HepG2 (cell line): ENCODE results near the gene MYCBP2. TPM values are rescaled to one million over a fixed set of nuclear protein-coding genes. Genes with fewer than 3 reads are reported as not detected.

Source experiments
- CHD2 ChIP-seq: IDR thresholded peaks from 2 replicates; pipeline ENCODE4 v1.6.1; 2011; ENCODE audit warnings: low read depth, low read length, improper control_type of control experiment
- CREB1 ChIP-seq, 2 experiments: fragments of 450-650 bp in 1 of 2; IDR thresholded peaks; 2 replicates each; pipeline ENCODE4 v1.6.1; 2016 to 2017; ENCODE audit warnings: control low read depth in 1 of 2, mild to moderate bottlenecking in 1 of 2, missing compliant biosample characterization in 1 of 2, missing genetic modification characterization in 1 of 2
- DMTF1 ChIP-seq: sonication (generic); formaldehyde crosslinking; IDR thresholded peaks from 2 replicates; pipeline ENCODE4 v1.4.0; 2020; ENCODE audit warnings: mild to moderate bottlenecking, missing genetic modification reagents
- EHMT2 ChIP-seq: fragments of 200-600 bp; sonication (generic); IDR thresholded peaks from 2 replicates; pipeline ENCODE4 v1.7.0; 2017; ENCODE audit warnings: antibody characterized with exemption, low read depth, low read length, borderline replicate concordance
- FOXP4 ChIP-seq: sonication (generic); formaldehyde crosslinking; IDR thresholded peaks from 2 replicates; pipeline ENCODE4 v1.4.0; 2020; ENCODE audit warnings: missing genetic modification reagents
- GPBP1L1 ChIP-seq: sonication (generic); formaldehyde crosslinking; IDR thresholded peaks from 2 replicates; pipeline ENCODE4 v1.5.0; 2020; ENCODE audit warnings: mild to moderate bottlenecking, missing genetic modification reagents
- KDM6A ChIP-seq: IDR thresholded peaks from 2 replicates; pipeline ENCODE4 v1.6.1; 2016; ENCODE audit warnings: low read depth
- NFIC ChIP-seq: IDR thresholded peaks from 2 replicates; pipeline ENCODE4 v1.6.1; 2012; ENCODE audit warnings: mild to moderate bottlenecking, low read length, inconsistent platforms
- RARG ChIP-seq: sonication (generic); formaldehyde crosslinking; IDR thresholded peaks from 2 replicates; pipeline ENCODE4 v1.4.0; 2020; ENCODE audit warnings: low read depth, mild to moderate bottlenecking, missing genetic modification reagents
- RELA ChIP-seq: sonication (generic); formaldehyde crosslinking; IDR thresholded peaks from 2 replicates; pipeline ENCODE4 v1.4.0; 2020; ENCODE audit warnings: missing genetic modification reagents
- SETDB1 ChIP-seq: sonication (generic); formaldehyde crosslinking; IDR thresholded peaks from 2 replicates; pipeline ENCODE4 v1.5.1; 2020; ENCODE audit warnings: missing genetic modification reagents, mild to moderate bottlenecking, borderline replicate concordance
- SMARCC2 ChIP-seq: fragments of 450-650 bp; IDR thresholded peaks from 2 replicates; pipeline ENCODE4 v1.6.1; 2017; ENCODE audit warnings: antibody characterized with exemption, mild to moderate bottlenecking
- SRF ChIP-seq: IDR thresholded peaks from 2 replicates; pipeline ENCODE4 v1.6.1; 2011; ENCODE audit warnings: mild to moderate bottlenecking, low read depth, low read length, moderate library complexity
- TAF1 ChIP-seq: sonication (generic); formaldehyde crosslinking; IDR thresholded peaks from 2 replicates; pipeline ENCODE4 v1.4.0; 2020; ENCODE audit warnings: missing genetic modification reagents
- TCF7L2 ChIP-seq: IDR thresholded peaks from 2 replicates; pipeline ENCODE4 v1.6.1; 2011; ENCODE audit warnings: mild to moderate bottlenecking, low read depth, low read length, moderate library complexity
- ZBTB42 ChIP-seq: sonication (generic); formaldehyde crosslinking; IDR thresholded peaks from 2 replicates; pipeline ENCODE4 v1.5.0; 2020; ENCODE audit warnings: mild to moderate bottlenecking, missing genetic modification reagents
- ZFP1 ChIP-seq: IDR thresholded peaks from 2 replicates; pipeline ENCODE4 v1.6.1; 2016
- ZFP62 ChIP-seq: sonication (generic); formaldehyde crosslinking; IDR thresholded peaks from 2 replicates; pipeline ENCODE4 v1.4.0; 2020; ENCODE audit warnings: missing genetic modification reagents
- ZMYM4 ChIP-seq: sonication (generic); formaldehyde crosslinking; IDR thresholded peaks from 2 replicates; pipeline ENCODE4 v1.8.1; 2023; ENCODE audit warnings: mild to moderate bottlenecking, missing genetic modification reagents
- ZNF124 ChIP-seq: sonication (generic); formaldehyde crosslinking; IDR thresholded peaks from 2 replicates; pipeline ENCODE4 v1.4.0; 2020; ENCODE audit warnings: missing genetic modification reagents
- ZNF143 ChIP-seq: sonication (generic); formaldehyde crosslinking; IDR thresholded peaks from 2 replicates; pipeline ENCODE4 v1.4.0; 2020; ENCODE audit warnings: missing genetic modification reagents
- ZNF160 ChIP-seq: sonication (generic); formaldehyde crosslinking; IDR thresholded peaks from 2 replicates; pipeline ENCODE4 v1.8.0; 2022; ENCODE audit warnings: mild to moderate bottlenecking, inconsistent platforms, missing genetic modification reagents
- ZNF17 ChIP-seq: sonication (generic); formaldehyde crosslinking; IDR thresholded peaks from 2 replicates; pipeline ENCODE4 v1.5.0; 2020; ENCODE audit warnings: mild to moderate bottlenecking, missing genetic modification reagents
- ZNF235 ChIP-seq: sonication (generic); formaldehyde crosslinking; IDR thresholded peaks from 2 replicates; pipeline ENCODE4 v1.8.1; 2023; ENCODE audit warnings: mild to moderate bottlenecking, missing genetic modification reagents, borderline replicate concordance
- ZNF446 ChIP-seq: sonication (generic); formaldehyde crosslinking; IDR thresholded peaks from 2 replicates; pipeline ENCODE4 v1.5.0; 2020; ENCODE audit warnings: mild to moderate bottlenecking, missing genetic modification reagents
- ZNF460 ChIP-seq: sonication (generic); formaldehyde crosslinking; IDR thresholded peaks from 2 replicates; pipeline ENCODE4 v1.5.1; 2020; ENCODE audit warnings: missing genetic modification reagents, mild to moderate bottlenecking, borderline replicate concordance
- ZNF850 ChIP-seq: sonication (generic); formaldehyde crosslinking; conservative IDR thresholded peaks from 2 replicates; pipeline ENCODE4 v1.9.0; 2021; ENCODE audit warnings: mild to moderate bottlenecking, missing genetic modification reagents
- polyA plus RNA-seq, 8 experiments: library from polyadenylated mRNA; depleted of rRNA in 3 of 8; stranded (reverse) in 7 of 8; unstranded in 1 of 8; fragments of >200 nt; fragmentation: Illumina TruSeq in 4 of 8; extraction: Trizol in 4 of 8; gene quantifications; 2 replicates each; pipeline versions ENCODE4 v1.2.1 to v1.2.3, GENCODE V29; 2011 to 2016; ENCODE audit warnings: low read depth in 4 of 8, missing spikeins in 1 of 8, mixed read lengths in 1 of 8; ENCODE audit not compliant: insufficient read depth in 1 of 8
- total RNA-seq, 5 experiments: library from RNA; depleted of rRNA; stranded (reverse); fragments of >200 nt; fragmentation: Illumina TruSeq; extraction: Trizol; gene quantifications; 2 replicates each; pipeline ENCODE4 v1.2.3, GENCODE V29; 2016; ENCODE audit warnings: low read depth in 1 of 5

The MYCBP2 gene
- total and polyA plus RNA-seq, 2 of the 13 experiments (the other 11 are each of a cell fraction or from before 2014, with no cell fraction given) = 16.3 to 35.3 TPM

GRCh38 chr13:77326905-77327604 is at the start of gene MYCBP2 (continued):
- peak; percentile 51; the same call in 1 of the 2 replicates for TF ChIP-seq CHD2
- no peak for TF ChIP-seq ZNF460 (CRISPR knock-in tag)
- no peak for TF ChIP-seq SRF
- TF ChIP-seq ZNF124 = 0 out of 2 replicates have a peak, but pooled peaks have one; percentile 83
- TF ChIP-seq ZNF160 (CRISPR knock-in tag) = no peak
- TF ChIP-seq TCF7L2 = no peak
- TF ChIP-seq FOXP4 (CRISPR knock-in tag) = peak; percentile 67; the same call in 1 of the 2 replicates
- no peak for TF ChIP-seq ZFP62 (CRISPR knock-in tag)
- no peak for TF ChIP-seq DMTF1 (CRISPR knock-in tag)
- TF ChIP-seq ZNF235 (CRISPR knock-in tag) = no peak
- TF ChIP-seq ZNF143 (CRISPR knock-in tag) = no peak
- peak; percentile 83 for TF ChIP-seq ZMYM4 (CRISPR knock-in tag)
- TF ChIP-seq ZBTB42 = no peak
- no peak for TF ChIP-seq ZNF850 (CRISPR knock-in tag)
- TF ChIP-seq RELA (CRISPR knock-in tag) = no peak
- no peak for TF ChIP-seq NFIC
- no peak for TF ChIP-seq GPBP1L1
- 0 out of 2 replicates have a peak, but pooled peaks have one; percentile 56 for TF ChIP-seq ZFP1 (CRISPR knock-in tag)
- TF ChIP-seq ZNF17 = no peak
- TF ChIP-seq RARG (CRISPR knock-in tag) = no peak
- no peak for TF ChIP-seq KDM6A (CRISPR knock-in tag)
- TF ChIP-seq EHMT2 = no peak
- no peak for TF ChIP-seq ZNF446 (CRISPR knock-in tag)
- TF ChIP-seq SMARCC2 = no peak
- peak; percentile 76 for TF ChIP-seq TAF1 (CRISPR knock-in tag)
- no peak; the same call in 1 of the 2 replicates for TF ChIP-seq CREB1 (IDR thresholded peaks at IDR 0.05)
- no peak for TF ChIP-seq CREB1 (CRISPR knock-in tag; IDR thresholded peaks at IDR 0.05)
- TF ChIP-seq SETDB1 (CRISPR knock-in tag) = no peak
